Activated T-helper 2 cell treated with anti-CD3 and anti-CD28 coated beads, Interferon-gamma antibody, Interleukin-2, Interleukin-4, amounts not matched to agents 10 μg/mL and 5 μg/mL and 100 μg/mL, durations not matched to agents 14 hours and 24 hours and 36 hours (primary cell): ENCODE measurements around the gene RRN3. TPM values are rescaled to one million over a fixed set of nuclear protein-coding genes. Genes with fewer than 3 reads are reported as not detected.
"Not testable (repeated sequence)": the region's sequence is repeated elsewhere in the genome, so short reads cannot be mapped to it uniquely, and the experiment has no call there.

Experiments
- DNase-seq: peaks from one replicate; pipeline ENCODE4 v3.0.0; 2021; ENCODE audit warnings: low spot score
- H3K27ac Mint-ChIP-seq: one replicate; pipeline ENCODE4 v1.8.0; 2021; ENCODE audit warnings: mixed read lengths
- H3K27me3 Mint-ChIP-seq: one replicate; pipeline ENCODE4 v1.8.0; 2021; ENCODE audit warnings: low read depth, mixed read lengths
- H3K36me3 Mint-ChIP-seq: one replicate; pipeline ENCODE4 v1.8.0; 2021; ENCODE audit warnings: low read depth, mixed read lengths
- H3K4me1 Mint-ChIP-seq: one replicate; pipeline ENCODE4 v1.8.0; 2021; ENCODE audit warnings: low read depth, mixed read lengths
- H3K4me3 Mint-ChIP-seq: one replicate; pipeline ENCODE4 v1.8.0; 2021; ENCODE audit warnings: low read depth, mild to moderate bottlenecking, moderate library complexity, mixed read lengths
- H3K9me3 Mint-ChIP-seq: one replicate; pipeline ENCODE4 v1.8.0; 2021; ENCODE audit warnings: mixed read lengths
- intact Hi-C: fragments of 100-400 bp; cut with micrococcal nuclease; formaldehyde crosslinking; loops from one replicate; pipeline ENCODE4 v1.15.1; 2023
- total RNA-seq: library from RNA; stranded (reverse); gene quantifications from 2 replicates; pipeline ENCODE4 v1.2.3, GENCODE V29; 2022

RRN3 gene, protein sequence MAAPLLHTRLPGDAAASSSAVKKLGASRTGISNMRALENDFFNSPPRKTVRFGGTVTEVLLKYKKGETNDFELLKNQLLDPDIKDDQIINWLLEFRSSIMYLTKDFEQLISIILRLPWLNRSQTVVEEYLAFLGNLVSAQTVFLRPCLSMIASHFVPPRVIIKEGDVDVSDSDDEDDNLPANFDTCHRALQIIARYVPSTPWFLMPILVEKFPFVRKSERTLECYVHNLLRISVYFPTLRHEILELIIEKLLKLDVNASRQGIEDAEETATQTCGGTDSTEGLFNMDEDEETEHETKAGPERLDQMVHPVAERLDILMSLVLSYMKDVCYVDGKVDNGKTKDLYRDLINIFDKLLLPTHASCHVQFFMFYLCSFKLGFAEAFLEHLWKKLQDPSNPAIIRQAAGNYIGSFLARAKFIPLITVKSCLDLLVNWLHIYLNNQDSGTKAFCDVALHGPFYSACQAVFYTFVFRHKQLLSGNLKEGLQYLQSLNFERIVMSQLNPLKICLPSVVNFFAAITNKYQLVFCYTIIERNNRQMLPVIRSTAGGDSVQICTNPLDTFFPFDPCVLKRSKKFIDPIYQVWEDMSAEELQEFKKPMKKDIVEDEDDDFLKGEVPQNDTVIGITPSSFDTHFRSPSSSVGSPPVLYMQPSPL
- 37.5 and 39.1 TPM in 2 replicates for total RNA-seq

DNA sequence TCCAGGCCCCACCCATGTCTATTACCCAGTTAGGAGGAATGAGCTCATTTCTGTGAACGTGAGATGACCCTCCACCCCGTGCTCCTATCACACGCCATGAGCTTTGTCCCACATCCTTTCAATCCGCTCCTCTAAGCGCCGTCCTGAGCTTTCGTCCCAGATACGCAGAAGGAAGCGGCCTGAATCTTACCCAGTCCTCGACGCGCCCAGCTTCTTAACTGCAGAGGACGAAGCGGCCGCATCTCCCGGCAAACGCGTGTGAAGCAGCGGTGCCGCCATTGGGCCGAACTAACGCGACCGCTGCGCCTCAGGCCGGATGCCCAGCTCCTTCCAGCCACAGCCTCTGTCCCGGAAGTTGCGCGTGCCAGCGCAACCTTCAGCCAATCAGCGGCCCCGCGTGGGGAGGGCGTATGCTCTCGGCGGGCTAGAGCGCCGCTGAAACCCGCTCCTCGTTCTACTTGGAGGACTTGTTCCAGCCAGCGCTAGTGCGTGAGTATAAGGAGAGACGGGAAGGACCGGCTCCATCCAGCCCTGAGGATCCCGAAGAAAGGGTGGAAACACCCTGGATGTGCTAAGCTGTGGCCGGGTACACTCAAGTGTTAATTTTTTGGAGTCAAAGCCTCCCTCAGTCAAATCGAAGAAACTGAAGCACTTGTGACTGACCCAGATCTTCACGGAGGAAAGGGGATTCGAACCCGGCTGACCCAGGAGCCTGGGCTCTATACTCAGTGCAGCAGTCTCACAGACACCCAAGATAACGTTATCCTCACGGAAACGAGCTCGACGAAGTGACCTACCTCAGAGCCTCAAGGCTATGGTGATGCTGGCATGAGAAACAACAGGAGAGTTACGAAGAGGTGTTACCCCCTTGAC lies at the start of gene RRN3:
Gene RRN3 (minus strand): TSS at position 318 of the 873 bp plus-strand sequence. CDS start 39 bp downstream, at position 279.
- intact Hi-C loops: not testable (repeated sequence)
- Mint-ChIP-seq H3K4me1 (peaks cover 13% of the 10 kb centered on the region), H3K36me3 (peaks cover 34% of the 10 kb centered on the region)

DNA sequence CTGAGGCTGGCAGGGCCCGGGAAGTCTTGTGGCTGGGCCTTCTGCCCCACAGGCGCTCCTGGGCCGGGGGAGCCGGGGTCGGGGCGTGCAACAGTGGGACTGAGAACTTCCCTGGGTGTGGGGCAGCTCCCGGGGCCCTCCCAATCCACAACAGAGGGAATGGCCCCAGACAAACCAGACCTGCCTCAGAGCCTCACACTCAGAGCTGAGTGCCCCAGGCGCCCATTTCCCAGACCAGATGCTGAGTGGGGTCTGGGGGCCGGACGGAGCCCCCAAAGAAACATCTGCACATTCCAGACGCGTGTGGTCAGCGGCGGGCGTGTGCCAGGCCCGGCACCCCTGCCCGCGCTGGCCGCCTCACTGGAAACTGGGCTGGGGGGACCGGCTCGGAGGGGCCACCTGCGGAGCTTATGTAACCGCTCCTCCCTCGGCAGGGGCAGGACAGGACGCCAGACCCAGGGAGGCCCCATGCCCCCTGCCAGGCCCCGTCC lies 49.6 kb upstream of the RRN3 start:
- H3K36me3 Mint-ChIP-seq, intact Hi-C loops, H3K9me3 Mint-ChIP-seq, H3K27ac Mint-ChIP-seq, H3K4me3 Mint-ChIP-seq, DNase-seq, H3K27me3 Mint-ChIP-seq, H3K4me1 Mint-ChIP-seq: not testable (repeated sequence)

More for the DNA sequence above, at the start of gene RRN3:
- Mint-ChIP-seq H3K4me3 (peak within 1 kb of the TSS; percentile 99), H3K27ac (peak within 1 kb of the TSS; percentile 99)
- H3K9me3 Mint-ChIP-seq, H3K27me3 Mint-ChIP-seq: not testable (repeated sequence)
- DNase-seq: peak; percentile 84

DNA sequence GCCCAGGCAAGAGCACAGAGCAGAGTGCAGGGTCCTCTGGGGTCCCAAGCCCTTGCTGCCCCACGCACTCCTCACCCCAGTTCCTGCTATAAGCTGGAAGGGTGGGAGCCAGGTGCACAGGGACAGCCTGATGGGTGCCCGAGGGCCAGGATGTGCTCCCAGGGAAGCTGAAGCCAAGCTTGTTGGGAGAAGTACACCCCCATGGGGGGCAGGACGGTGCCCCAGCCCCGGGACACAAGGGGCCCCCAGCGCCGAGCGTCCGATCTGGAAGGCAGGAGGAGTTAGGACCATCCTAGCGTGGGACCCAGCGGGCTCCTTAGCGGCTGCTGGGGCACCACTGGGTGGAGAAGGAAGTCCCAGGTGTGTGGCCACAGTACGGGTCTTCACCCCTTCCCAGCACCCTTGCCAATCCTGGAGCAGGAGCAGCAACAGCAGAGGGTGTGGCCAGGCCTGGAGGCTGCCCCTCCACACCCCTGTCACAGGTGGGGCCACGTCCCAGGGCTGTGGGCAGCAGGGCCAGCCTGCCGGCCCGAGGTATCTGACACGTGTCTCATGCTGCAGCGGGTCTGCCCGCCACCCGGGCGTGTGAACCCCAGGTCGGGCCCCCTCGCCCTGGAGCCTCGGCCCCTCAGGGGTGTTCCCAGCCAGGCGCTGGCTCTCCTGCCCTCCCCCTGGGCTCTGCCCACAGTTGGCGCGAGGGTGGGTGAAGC lies 49.0 kb upstream of the RRN3 start:
- H3K36me3 Mint-ChIP-seq, intact Hi-C loops, H3K9me3 Mint-ChIP-seq, DNase-seq, H3K4me3 Mint-ChIP-seq, H3K27me3 Mint-ChIP-seq, H3K4me1 Mint-ChIP-seq, H3K27ac Mint-ChIP-seq: not testable (repeated sequence)

DNA sequence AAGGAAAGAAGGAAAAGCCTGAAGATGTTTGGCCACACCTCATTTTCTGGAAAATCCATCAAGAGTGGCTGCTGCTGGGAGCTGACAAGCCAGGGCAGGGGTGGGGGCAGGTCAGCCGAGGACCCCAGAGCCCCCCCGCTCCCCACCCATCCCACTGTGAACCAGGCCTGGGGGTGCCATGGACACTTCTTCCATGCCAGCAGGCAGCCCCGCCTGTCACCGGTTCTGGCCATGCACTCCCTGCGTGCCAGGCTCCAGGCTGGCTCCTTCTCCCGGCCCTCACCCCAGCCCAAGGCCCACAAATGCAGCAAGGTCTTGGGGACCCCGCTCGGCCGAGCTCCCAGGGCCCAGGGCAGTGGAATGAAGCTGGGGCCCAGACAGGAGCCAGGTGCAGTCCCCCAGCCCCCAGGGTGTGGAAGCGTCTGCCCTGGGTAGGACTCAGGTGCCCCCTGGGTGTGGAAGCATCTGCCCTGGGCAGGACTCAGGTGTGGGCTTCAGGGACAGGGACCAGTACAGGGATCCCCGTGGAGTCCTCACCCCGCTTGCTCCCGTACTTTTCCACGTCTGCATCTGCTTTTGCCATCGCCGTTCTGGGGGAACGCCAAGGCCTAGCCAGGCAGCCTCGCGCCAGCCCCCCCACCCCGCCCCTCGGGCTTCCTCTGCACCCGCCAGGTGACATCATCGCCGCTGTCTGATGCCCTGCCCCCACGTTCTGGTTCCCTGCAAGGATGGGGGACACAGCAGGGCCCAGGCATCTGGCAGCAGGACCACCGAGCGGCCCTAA lies 48.2 kb upstream of the RRN3 start:
- intact Hi-C loops, H3K9me3 Mint-ChIP-seq, H3K4me3 Mint-ChIP-seq, H3K36me3 Mint-ChIP-seq, H3K27ac Mint-ChIP-seq, H3K4me1 Mint-ChIP-seq, DNase-seq, H3K27me3 Mint-ChIP-seq: not testable (repeated sequence)

DNA sequence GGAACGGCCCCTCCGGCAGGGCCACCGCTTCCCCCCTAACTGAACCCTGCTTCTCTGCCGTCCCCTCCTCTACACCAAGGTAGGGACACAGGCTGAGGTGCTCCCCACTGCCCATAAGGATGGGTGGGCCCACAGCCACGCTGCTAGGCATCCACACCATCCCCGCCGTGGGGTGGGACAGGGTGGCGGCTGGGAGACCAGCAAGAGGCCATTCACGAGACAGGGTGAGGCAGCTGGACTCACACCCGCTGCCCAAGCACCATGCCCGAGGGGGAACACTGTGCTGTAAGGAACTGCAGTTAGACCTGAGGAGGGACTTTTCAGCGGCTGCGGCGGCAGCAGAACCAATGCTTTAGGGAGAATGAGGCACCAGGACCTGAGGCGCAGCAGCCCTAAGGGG lies 47.5 kb upstream of the RRN3 start:
- H3K27me3 Mint-ChIP-seq: no peaks in the 10 kb centered on the region
- no peaks in the 10 kb centered on the region for H3K36me3 Mint-ChIP-seq
- no peak for DNase-seq
- no peaks in the 10 kb centered on the region for H3K9me3 Mint-ChIP-seq
- intact Hi-C loops: no loop called here
- H3K27ac Mint-ChIP-seq: no peak overlapping the region
- H3K4me3 Mint-ChIP-seq: no peak overlapping the region
- no peaks in the 10 kb centered on the region for H3K4me1 Mint-ChIP-seq

DNA sequence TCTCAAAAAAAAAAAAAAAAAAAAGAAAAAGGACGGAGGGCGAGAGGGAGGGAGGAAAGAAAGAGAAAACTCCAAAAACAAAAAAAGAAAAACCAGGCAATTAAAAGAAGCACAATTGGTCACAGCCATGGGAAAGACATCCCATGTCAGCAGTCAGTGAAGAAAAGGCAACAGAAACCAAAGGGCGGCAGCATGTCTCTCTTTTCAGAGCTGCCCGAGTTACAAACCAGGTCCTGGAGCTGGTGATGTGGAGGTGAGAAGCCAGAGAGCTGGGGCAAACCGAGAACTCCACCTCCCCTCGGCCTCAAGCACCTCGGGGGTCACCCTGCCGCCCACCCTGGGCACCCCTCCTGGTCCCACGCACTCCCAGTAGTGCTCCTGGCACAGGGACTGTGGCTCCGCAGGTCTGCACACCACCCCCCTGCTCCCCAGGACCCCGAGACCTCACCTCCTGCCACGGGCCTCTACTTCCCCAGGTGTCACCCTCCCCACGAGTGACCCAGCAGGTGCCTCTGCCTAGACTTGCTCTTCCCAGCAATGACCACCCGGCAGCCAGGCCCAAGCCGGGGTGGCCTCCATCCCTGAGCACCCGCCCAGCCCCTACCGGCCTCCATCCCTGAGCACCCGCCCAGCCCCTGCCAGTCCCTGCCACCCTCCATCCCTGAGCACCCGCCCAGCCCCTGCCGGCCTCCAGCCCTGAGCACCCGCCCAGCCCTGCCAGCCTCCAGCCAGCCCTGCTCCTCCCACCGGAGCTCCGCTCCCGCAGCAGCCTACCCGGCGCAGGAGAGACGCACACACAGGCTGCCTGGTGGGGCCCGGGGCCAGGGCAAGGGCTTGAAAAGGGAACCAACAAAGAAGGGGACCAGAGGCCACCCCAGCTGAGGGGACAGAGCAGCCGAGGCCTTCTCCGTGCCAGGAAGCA lies 46.6 kb upstream of the RRN3 start:
- not testable (repeated sequence) for DNase-seq

DNA sequence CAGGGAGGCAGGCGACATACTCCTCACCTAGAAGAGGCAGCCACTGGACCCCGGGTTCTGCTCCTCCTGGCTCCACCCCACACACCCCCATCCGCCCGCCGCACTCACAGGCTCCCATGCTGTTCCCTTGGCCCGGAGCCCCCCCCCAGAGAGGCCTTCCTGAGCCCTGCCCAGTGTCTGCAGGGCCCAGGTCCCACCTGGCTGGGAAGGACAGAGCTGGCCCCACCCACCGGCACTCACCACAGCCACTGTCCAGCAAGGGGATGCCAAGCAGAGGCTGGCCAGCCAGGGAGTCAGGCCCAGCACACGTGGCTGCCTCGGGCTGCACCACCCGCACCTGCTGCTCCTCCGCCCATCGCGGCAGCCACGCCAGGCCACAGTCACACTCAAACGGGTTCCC lies 43.4 kb upstream of the RRN3 start:
- H3K9me3 Mint-ChIP-seq, H3K4me1 Mint-ChIP-seq, H3K27ac Mint-ChIP-seq, H3K36me3 Mint-ChIP-seq, H3K27me3 Mint-ChIP-seq, intact Hi-C loops, H3K4me3 Mint-ChIP-seq, DNase-seq: not testable (repeated sequence)

More for the DNA sequence above, 46.6 kb upstream of the RRN3 start:
- H3K4me1 Mint-ChIP-seq, H3K27ac Mint-ChIP-seq, H3K4me3 Mint-ChIP-seq, H3K36me3 Mint-ChIP-seq, H3K9me3 Mint-ChIP-seq, intact Hi-C loops, H3K27me3 Mint-ChIP-seq: not testable (repeated sequence)

DNA sequence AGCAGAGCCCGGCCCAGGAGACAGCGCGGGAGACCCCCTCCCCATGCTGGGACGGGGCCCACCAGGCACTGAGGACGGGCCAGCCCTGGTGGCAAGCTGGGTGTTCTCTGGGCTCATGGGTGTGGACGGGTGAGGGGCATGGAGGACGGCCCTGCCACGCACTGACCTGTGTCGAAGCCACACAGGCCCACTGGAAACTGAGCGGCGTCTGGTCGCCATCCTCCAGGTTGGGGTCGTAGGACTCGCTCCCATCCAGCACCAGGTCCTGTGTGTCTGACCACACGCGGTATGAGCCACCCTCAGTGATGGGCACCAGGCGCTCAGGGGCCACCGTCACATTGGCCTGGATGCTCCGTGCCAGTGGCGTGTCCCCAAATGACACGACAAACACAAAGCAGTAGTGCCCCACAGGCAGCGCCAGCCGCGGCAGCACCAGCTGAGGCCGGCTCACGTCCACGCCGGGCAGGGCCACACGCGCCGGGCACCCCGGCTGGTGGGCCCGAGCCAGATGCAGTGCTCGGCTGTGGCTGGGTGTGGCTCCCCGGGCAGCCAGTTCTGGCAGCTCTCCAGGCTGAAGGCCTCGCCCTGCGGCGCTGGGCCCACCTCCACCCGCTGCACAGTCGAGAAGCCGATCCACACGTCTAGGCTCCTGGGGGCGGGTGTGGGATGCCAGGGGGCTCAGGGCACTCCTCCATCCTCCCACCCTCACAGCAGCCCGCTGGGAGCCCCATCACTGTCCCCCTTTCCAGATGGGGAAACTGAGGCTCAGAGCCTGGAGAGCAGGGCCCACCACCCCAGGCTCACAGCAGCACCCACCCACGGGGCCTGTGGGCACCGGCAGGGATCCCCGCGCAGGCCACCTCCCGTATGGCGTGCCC lies 41.6 kb upstream of the RRN3 start:
- H3K4me1 Mint-ChIP-seq, H3K4me3 Mint-ChIP-seq, intact Hi-C loops, H3K9me3 Mint-ChIP-seq, H3K36me3 Mint-ChIP-seq, H3K27me3 Mint-ChIP-seq, H3K27ac Mint-ChIP-seq, DNase-seq: not testable (repeated sequence)

DNA sequence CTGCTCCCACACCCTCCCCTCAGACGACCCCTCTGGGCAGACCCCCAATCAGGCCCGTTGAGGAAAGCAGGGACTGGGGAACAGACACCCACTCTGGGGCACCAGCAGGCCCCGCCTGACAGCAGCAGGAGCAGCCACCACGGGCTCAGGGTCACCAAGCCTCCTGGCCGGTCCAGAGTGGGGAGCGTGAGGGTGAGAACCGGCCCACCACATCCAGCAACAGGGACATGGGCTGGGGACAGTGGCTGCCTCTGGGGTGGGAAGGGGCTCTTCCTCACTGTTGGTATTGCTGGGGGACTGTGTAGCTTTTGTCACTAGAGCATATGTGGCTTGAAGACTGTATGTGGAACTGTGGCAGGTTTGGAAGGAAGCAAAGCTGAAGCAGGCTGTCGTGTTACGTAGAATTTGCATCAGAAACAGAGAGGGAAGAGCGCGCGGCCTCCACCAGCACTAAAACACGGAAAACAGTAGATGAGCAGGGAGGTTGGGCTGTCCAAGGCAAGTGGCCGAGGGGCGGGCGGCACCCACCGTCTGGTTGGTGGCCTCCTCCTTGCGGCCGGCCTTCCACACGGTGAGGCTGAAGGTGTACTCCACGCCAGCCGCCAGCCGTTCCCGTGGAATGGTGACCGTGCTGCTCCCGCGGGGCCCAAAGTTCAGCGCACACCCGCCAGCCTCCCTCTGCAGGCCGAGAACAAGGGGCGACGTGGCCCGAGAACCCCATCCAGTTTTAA lies 40.8 kb upstream of the RRN3 start:
- intact Hi-C loops, H3K36me3 Mint-ChIP-seq, DNase-seq, H3K27me3 Mint-ChIP-seq, H3K9me3 Mint-ChIP-seq, H3K4me3 Mint-ChIP-seq, H3K27ac Mint-ChIP-seq, H3K4me1 Mint-ChIP-seq: not testable (repeated sequence)

DNA sequence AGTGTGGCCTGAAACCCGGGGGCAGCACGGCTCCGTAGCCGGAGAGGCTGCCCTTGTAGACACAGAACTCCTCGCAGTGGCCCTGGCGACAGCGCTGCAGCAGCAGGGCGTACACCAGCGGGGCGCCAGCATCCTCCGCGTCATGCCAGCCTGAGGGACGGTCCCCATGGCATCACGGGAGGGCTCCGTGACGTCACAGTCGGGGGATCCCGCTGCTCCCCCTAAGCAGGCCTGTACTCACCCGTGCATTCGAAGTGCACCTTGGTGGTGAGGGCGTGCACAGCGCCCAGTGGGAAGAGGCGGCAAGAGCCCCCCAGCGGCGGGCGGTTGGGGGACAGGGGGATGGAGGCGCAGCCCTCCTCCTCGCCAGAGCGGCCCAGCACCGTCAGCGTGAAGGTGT lies 39.5 kb upstream of the RRN3 start:
- H3K9me3 Mint-ChIP-seq, H3K27ac Mint-ChIP-seq, H3K36me3 Mint-ChIP-seq, H3K27me3 Mint-ChIP-seq, H3K4me3 Mint-ChIP-seq, H3K4me1 Mint-ChIP-seq, intact Hi-C loops, DNase-seq: not testable (repeated sequence)
